Right atrium auricular region (tissue), 2 donors: ENCODE data around the gene PCDHGC5. TPM values are rescaled to one million over a fixed set of nuclear protein-coding genes. Genes with fewer than 3 reads are reported as not detected.

Source experiments
- DNase-seq: peaks from one replicate; pipeline ENCODE4 v3.0.0-alpha.2; 2019; ENCODE audit warnings: low spot score
- H3K27ac ChIP-seq, 2 donors: fragments of 200-600 bp; sonication (generic); 1 replicate in 1 of 2; 2 replicates in 1 of 2; pipeline ENCODE4 v1.5.1; 2016 to 2019
- H3K27me3 ChIP-seq, 2 donors: fragments of 200-600 bp; sonication (generic); one replicate each; pipeline versions ENCODE4 v1.5.1 to v1.6.0; 2017 to 2019
- H3K36me3 ChIP-seq: fragments of 200-600 bp; sonication (generic); one replicate; pipeline ENCODE4 v1.5.1; 2016
- H3K4me1 ChIP-seq, 2 donors: fragments of 200-600 bp; sonication (generic); one replicate each; pipeline versions ENCODE4 v1.5.1 to v1.6.0; 2017 to 2019
- H3K4me3 ChIP-seq, 2 donors: fragments of 200-600 bp; sonication (generic); 1 replicate in 1 of 2; 2 replicates in 1 of 2; pipeline ENCODE4 v1.5.1; 2017 to 2019; ENCODE audit warnings: mild to moderate bottlenecking in 1 of 2, moderate library complexity in 1 of 2
- H3K9me3 ChIP-seq, 2 donors: fragments of 200-600 bp; sonication (generic); one replicate each; pipeline ENCODE4 v1.5.1; 2019
- CTCF ChIP-seq, 2 donors: fragments of 200-600 bp; sonication (generic); IDR thresholded peaks; one replicate each; pipeline ENCODE4 v1.5.1; 2019; ENCODE audit warnings: antibody characterized with exemption in 2 of 2
- total RNA-seq, 2 donors: library from RNA; depleted of rRNA; stranded (reverse); fragments of >200 nt; gene quantifications; one replicate each; pipeline ENCODE4 v1.1.0, GENCODE V29; 2016

PCDHGC5 gene
- total RNA-seq, 2 donors from 2014 or later = 1.4 to 1.7 TPM

DNA sequence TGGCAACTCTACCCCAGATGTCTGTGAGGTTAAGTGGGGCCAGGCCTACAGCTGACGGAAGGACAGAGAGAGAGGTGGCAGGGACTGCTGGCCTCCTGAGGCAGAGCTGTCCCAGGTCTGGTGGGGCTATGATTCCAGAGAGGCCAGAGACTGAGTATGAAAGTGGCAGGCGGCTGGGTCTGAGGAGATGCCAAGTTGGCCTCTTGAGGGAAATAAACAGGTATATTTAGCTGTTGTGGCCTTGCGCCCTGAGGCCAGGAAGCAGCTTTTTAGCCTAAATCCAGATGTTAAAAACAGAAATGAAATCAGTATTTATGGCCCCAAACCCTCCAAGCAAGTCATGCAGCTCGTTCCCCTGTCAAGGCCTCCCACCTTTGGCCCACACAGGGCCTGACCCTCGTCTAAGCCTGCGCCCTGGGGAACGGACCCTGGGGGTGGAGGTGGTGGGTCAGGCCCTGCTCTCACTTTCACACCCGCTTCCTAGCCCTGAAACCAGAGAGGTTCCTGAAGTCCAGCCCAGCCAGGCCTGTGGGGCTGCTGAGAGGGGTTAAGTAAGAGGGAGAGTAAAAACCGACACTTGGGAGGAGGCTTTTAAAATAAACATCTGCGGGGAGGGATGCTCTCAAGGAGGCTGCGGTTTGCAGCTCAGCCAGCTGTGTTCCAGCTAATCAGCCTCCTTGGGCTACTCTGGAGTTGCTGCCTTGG is 18.7 kb downstream of the PCDHGC5 start:
- no peak for TF ChIP-seq CTCF (IDR thresholded peaks at IDR 0.05)
- no peaks in the 10 kb centered on the region for H3K9me3 ChIP-seq
- H3K36me3 ChIP-seq = peaks cover 35% of the 10 kb centered on the region
- no peak for DNase-seq
- peaks cover 0 to 47% of the 10 kb centered on the region in 2 donors for H3K4me1 ChIP-seq
- no peaks in the 10 kb centered on the region for H3K27me3 ChIP-seq
- H3K4me3 ChIP-seq = no peak overlapping the region
- peak overlapping the region; percentile 85 to 87 for H3K27ac ChIP-seq

- TF ChIP-seq CTCF (IDR thresholded peaks at IDR 0.05) = no peak
- Histone ChIP-seq H3K36me3 (peaks cover 29% of the 10 kb centered on the region), H3K4me1 (peaks cover 0 to 56% of the 10 kb centered on the region in 2 donors), H3K27me3 (no peaks in the 10 kb centered on the region), H3K27ac (peak overlapping the region; percentile 85 to 87), H3K9me3 (no peaks in the 10 kb centered on the region), H3K4me3 (peak overlapping the region; percentile 18 to 38)
- no peak for DNase-seq
Observed at GRCh38 chr5:141508440-141508797, 19.5 kb downstream of the PCDHGC5 start.

- Histone ChIP-seq H3K27ac (peak overlapping the region; percentile 85 to 87), H3K27me3 (no peaks in the 10 kb centered on the region), H3K36me3 (peaks cover 29% of the 10 kb centered on the region), H3K9me3 (no peaks in the 10 kb centered on the region), H3K4me1 (peaks cover 0 to 62% of the 10 kb centered on the region in 2 donors), H3K4me3 (peak overlapping the region; percentile 18 to 38)
- TF ChIP-seq CTCF (IDR thresholded peaks at IDR 0.05) = no peak
- DNase-seq = peak; percentile 88
Observed at GRCh38 chr5:141508798-141509611, 20.1 kb downstream of the PCDHGC5 start.

- TF ChIP-seq CTCF (IDR thresholded peaks at IDR 0.05) = no peak
Observed at GRCh38 chr5:141510160-141510559, 21.3 kb downstream of the PCDHGC5 start.

GRCh38 chr5:141510850-141511601 is 22.1 kb downstream of the PCDHGC5 start:
- no peak for TF ChIP-seq CTCF (IDR thresholded peaks at IDR 0.05)
- no peaks in the 10 kb centered on the region for H3K9me3 ChIP-seq
- no peak overlapping the region for H3K4me3 ChIP-seq
- H3K4me1 ChIP-seq = peaks cover 0 to 82% of the 10 kb centered on the region in 2 donors
- no peaks in the 10 kb centered on the region for H3K27me3 ChIP-seq
- no peak overlapping the region for H3K27ac ChIP-seq
- peaks cover 23% of the 10 kb centered on the region for H3K36me3 ChIP-seq
- no peak for DNase-seq

More at GRCh38 chr5:141510160-141510559, 21.3 kb downstream of the PCDHGC5 start:
- peaks cover 0 to 73% of the 10 kb centered on the region in 2 donors for H3K4me1 ChIP-seq
- no peak for DNase-seq
- peak overlapping the region; percentile 85 to 87 for H3K27ac ChIP-seq
- no peak overlapping the region for H3K4me3 ChIP-seq
- H3K9me3 ChIP-seq = no peaks in the 10 kb centered on the region
- H3K36me3 ChIP-seq = peaks cover 29% of the 10 kb centered on the region
- no peaks in the 10 kb centered on the region for H3K27me3 ChIP-seq
